Measurements from ENCODE around the gene LINGO3. TPM values are rescaled to one million over a fixed set of nuclear protein-coding genes. Genes with fewer than 3 reads are reported as not detected.

Gene LINGO3
- total RNA-seq, 1 experiment from 2014 or later, result 2.0 TPM

- DNase-seq (ENCODE audit: low spot score) (no peak), ATAC-seq (no peak)
- Mint-ChIP-seq H3K27ac (peak overlapping the region; percentile 80; the same call in 1 of the 2 replicates), H3K27me3 (ENCODE audit: low read depth) (no peaks in the 10 kb centered on the region), H3K4me1 (peaks cover 37% of the 10 kb centered on the region), H3K4me3 (peak overlapping the region; percentile 100), H3K9me3 (no peaks in the 10 kb centered on the region), H3K36me3 (peaks cover 13% of the 10 kb centered on the region)
- ChIA-PET POLR2A (interaction anchor here (0.6 to 1.3 kb wide), 2 partner anchors 13 to 101 kb away, joined by 3 read pairs; partner anchors contain the start of gene TIMM13), CTCF (interaction anchor here (1.3 to 3.3 kb wide), 4 partner anchors 8 to 51 kb away, joined by 4 to 20 read pairs (median 8); no protein-coding TSS in a partner anchor)
- no peak for TF ChIP-seq CREB1 (CRISPR knock-in tag; IDR thresholded peaks at IDR 0.05)
- no peak for TF ChIP-seq SOX15 (CRISPR knock-in tag; IDR thresholded peaks at IDR 0.05)
- no peak for TF ChIP-seq ZNF512 (CRISPR knock-in tag; IDR thresholded peaks at IDR 0.05; ENCODE audit: borderline replicate concordance)
- TF ChIP-seq CREM (CRISPR knock-in tag; IDR thresholded peaks at IDR 0.05), result no peak
- TF ChIP-seq AR (CRISPR knock-in tag; IDR thresholded peaks at IDR 0.05), result no peak
- TF ChIP-seq SP1 (CRISPR knock-in tag; conservative IDR thresholded peaks at IDR 0.05), result no peak
- no peak for TF ChIP-seq ZBTB21 (CRISPR knock-in tag; IDR thresholded peaks at IDR 0.05; ENCODE audit: borderline replicate concordance)
- TF ChIP-seq ZNF317 (CRISPR knock-in tag; IDR thresholded peaks at IDR 0.05; ENCODE audit: borderline replicate concordance, low read depth), result no peak
- no peak for TF ChIP-seq ATF1 (CRISPR knock-in tag; IDR thresholded peaks at IDR 0.05)
- TF ChIP-seq RORB (CRISPR knock-in tag; IDR thresholded peaks at IDR 0.05), result no peak
- no peak for TF ChIP-seq MAX (CRISPR knock-in tag; IDR thresholded peaks at IDR 0.05)
- no peak for TF ChIP-seq IRF2 (CRISPR knock-in tag; IDR thresholded peaks at IDR 0.05; ENCODE audit: borderline replicate concordance, low read depth)
- no peak for TF ChIP-seq ZBTB43 (CRISPR knock-in tag; IDR thresholded peaks at IDR 0.05)
- no peak for TF ChIP-seq TEAD1 (CRISPR knock-in tag; IDR thresholded peaks at IDR 0.05)
- TF ChIP-seq NFE2L1 (CRISPR knock-in tag; IDR thresholded peaks at IDR 0.05), result no peak
- no peak for TF ChIP-seq ZNF138 (CRISPR knock-in tag; conservative IDR thresholded peaks at IDR 0.05)
- no peak for TF ChIP-seq NR2C2 (CRISPR knock-in tag; IDR thresholded peaks at IDR 0.05)
Observed at GRCh38 chr19:2326699-2327360, 18.9 kb upstream of the LINGO3 start.

GRCh38 chr19:2325281-2326046 lies 17.5 kb upstream of the LINGO3 start:
- TF ChIP-seq ZNF232 (CRISPR knock-in tag; IDR thresholded peaks at IDR 0.05) (no peak), TEAD4 (CRISPR knock-in tag; IDR thresholded peaks at IDR 0.05) (no peak), PREB (CRISPR knock-in tag; IDR thresholded peaks at IDR 0.05; ENCODE audit: borderline replicate concordance) (no peak), OVOL2 (CRISPR knock-in tag; IDR thresholded peaks at IDR 0.05; ENCODE audit: borderline replicate concordance) (no peak)
- no peak for DNase-seq (ENCODE audit: low spot score)
- Mint-ChIP-seq H3K36me3 (peaks cover 13% of the 10 kb centered on the region), H3K4me1 (peaks cover 23% of the 10 kb centered on the region), H3K4me3 (no peak overlapping the region), H3K27ac (no peak overlapping the region; the same call in 1 of the 2 replicates), H3K27me3 (ENCODE audit: low read depth) (no peaks in the 10 kb centered on the region), H3K9me3 (no peaks in the 10 kb centered on the region)
- ATAC-seq, result no peak
- POLR2A ChIA-PET, result no interaction called here
- CTCF ChIA-PET, result interaction anchor here (0.6 to 3.3 kb wide), 2 partner anchors 10 to 87 kb away, joined by 5 to 20 read pairs; no protein-coding TSS in a partner anchor
